ENCODE measurements around the gene PORCN.
"Not testable (repeated sequence)": the region's sequence is repeated elsewhere in the genome, so short reads cannot be mapped to it uniquely, and the experiment has no call there.

PORCN gene

DNA sequence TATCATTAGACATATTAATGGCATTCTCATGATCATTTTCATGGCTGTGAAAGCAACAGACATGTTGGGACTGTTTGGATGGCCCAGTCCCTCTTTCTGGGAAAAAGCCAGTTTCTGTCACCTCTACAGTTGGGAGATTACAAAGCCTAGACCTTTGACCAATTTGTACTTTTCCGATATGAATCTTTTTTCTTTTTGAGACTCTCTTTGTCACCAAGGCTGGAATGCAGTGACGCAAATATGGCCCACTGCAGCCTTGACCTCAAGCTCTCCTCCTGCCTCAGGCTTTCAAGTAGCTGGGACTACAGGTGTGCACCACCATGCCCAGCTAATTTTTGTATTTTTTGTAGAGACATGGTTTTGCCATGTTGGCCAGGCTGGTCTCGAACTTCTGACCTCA is 40.1 kb downstream of the PORCN start:
- DNase-seq: no peak

DNA sequence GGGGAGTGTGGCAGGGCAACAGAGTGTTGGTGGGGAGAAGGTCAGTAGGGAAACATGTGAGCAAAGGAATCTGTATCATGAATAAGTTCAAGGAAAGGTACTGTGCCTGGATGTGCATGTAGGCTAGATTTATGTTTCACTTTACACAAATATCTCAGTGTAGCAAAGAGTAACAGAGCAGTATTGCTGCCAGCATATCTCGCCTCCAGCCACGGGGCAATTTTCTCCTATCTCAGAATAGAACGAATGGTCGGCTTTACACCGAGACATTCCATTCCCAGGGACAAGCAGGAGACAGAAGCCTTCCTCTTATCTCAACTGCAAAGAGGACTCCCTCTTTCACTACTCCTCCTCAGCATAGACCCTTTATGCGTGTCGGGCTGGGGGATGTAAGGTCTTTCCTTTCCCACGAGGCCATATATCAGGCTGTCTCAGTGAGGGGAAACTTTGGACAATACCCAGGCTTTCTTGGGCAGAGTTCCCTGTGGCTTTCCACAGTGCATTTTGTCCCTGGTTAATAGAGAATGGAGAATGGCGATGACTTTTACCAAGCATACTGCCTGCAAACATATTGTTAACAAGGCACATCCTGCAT is 47.0 kb downstream of the PORCN start:
- not testable (repeated sequence) for DNase-seq

DNA sequence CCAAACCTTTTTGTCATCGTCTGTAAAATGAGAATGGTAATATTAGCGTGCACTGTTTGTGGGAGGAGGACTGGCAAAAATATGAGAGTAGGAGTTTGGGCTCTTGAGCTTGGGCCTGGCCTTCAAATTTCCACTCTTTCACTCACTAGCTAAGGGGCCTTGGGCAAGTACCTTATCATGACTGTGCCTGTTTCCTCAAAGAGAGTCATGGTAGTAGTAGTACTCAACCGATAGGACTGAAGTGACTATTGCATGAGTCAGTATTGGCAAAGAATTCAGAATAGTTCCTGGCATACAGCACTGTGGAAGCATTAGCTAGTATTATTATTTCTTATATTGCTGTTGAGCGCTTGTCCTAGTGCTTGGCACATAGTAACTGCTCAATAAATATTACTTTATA is 49.5 kb downstream of the PORCN start:
- no peak for DNase-seq

DNA sequence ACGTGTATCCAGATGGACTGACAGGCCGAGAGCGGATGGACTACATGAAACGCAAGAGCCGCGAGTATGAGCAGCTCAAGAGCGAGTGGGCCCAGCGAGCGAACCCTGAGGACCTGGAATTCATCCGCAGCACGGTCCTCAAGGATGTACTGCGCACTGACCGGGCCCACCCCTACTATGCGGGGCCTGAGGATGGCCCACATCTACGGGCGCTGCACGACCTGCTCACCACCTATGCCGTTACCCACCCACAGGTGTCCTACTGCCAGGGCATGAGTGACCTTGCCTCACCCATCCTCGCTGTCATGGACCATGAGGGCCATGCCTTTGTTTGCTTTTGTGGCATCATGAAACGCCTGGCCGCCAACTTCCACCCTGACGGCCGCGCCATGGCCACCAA is 50.8 kb downstream of the PORCN start:
- DNase-seq: no peak

DNA sequence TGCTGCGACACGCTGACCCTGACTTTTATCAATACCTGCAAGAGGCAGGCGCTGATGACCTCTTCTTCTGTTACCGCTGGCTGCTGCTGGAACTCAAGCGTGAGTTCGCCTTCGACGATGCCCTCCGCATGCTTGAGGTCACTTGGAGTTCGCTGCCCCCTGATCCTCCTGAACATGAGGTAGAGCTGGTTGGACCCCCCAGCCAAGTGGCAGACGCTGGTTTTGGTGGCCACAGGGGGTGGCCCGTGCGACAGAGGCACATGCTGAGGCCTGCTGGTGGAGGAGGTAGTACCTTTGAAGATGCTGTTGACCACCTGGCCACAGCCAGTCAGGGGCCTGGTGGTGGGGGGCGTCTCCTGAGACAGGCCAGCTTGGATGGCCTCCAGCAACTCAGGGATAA is 51.3 kb downstream of the PORCN start:
- DNase-seq: no peak

DNA sequence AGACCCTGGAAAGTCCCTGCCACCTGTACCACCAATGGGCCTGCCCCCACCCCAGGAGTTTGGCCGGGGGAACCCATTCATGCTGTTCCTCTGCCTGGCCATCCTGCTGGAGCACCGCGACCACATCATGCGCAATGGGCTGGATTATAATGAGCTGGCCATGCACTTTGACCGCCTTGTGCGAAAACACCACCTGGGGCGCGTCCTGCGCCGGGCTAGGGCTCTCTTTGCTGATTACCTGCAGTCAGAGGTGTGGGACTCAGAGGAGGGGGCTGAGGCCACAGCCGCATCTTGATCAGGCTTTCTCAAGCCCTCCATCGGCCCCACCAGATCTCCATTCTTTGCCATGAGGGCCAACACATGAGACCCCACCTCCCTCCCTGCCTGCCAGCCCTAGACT is 51.9 kb downstream of the PORCN start:
- DNase-seq: no peak

DNA sequence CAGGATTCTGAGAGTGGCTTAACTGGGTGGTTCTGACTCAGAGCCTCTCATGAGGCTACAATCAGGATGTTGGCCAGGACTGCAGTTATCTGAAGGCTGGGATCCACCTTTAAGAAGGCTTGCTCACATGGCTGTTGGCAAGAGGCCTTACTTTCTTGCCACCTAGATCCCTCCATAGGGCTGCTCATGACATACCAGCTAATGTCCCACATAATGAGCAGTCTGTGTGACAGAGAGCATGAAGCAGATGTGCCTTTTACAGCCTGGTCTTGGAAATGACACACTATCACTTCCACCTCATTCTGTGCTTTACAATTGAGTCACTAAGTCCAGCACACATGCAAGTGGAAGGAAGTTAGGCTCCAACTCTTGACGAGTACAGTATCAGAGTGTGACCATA is 61.2 kb downstream of the PORCN start:
- DNase-seq: no peak
